Tibial nerve (tissue), 4 donors: Measurements from ENCODE around the gene MAPRE2. TPM values are rescaled to one million over a fixed set of nuclear protein-coding genes. Genes with fewer than 3 reads are reported as not detected.

Experiments
- DNase-seq, 2 donors: peaks; one replicate each; pipeline ENCODE4 v3.0.0-alpha.2; 2019; ENCODE audit warnings: low spot score in 2 of 2
- H3K27ac ChIP-seq, 4 donors: fragments of 200-600 bp; sonication (generic) in 3 of 4; one replicate each; pipeline ENCODE4 v1.5.1; 2017 to 2019; ENCODE audit warnings: mild to moderate bottlenecking in 1 of 4
- H3K27me3 ChIP-seq, 2 donors: fragments of 200-600 bp; sonication (generic) in 1 of 2; one replicate each; pipeline versions ENCODE4 v1.5.1 to v1.6.0; 2017 to 2019
- H3K36me3 ChIP-seq, 3 donors: fragments of 200-600 bp; sonication (generic); one replicate each; pipeline ENCODE4 v1.5.1; 2018 to 2019
- H3K4me1 ChIP-seq, 4 donors: fragments of 200-600 bp; sonication (generic) in 3 of 4; one replicate each; pipeline ENCODE4 v1.5.1; 2017 to 2019
- H3K4me3 ChIP-seq, 4 donors: fragments of 200-600 bp; sonication (generic) in 3 of 4; one replicate each; pipeline ENCODE4 v1.5.1; 2017 to 2019; ENCODE audit warnings: mild to moderate bottlenecking in 1 of 4, moderate library complexity in 1 of 4
- H3K9me3 ChIP-seq, 4 donors: fragments of 200-600 bp; sonication (generic) in 3 of 4; one replicate each; pipeline ENCODE4 v1.5.1; 2017 to 2019
- EP300 ChIP-seq, 2 donors: sonication (generic); formaldehyde crosslinking; IDR thresholded peaks; one replicate each; pipeline ENCODE4 v1.6.1; 2017; ENCODE audit warnings: antibody characterized with exemption in 2 of 2, mild to moderate bottlenecking in 1 of 2
- POLR2A ChIP-seq, 2 donors: fragments of 450-650 bp; IDR thresholded peaks; one replicate each; pipeline ENCODE4 v1.6.1; 2017; ENCODE audit warnings: antibody characterized with exemption in 2 of 2, mild to moderate bottlenecking in 2 of 2, moderate library complexity in 2 of 2
- WGBS, 2 donors: methylation state at CpG; one replicate each; pipeline ENCODE4 v1.1.5; 2018; 5-methylcytosine and 5-hydroxymethylcytosine counted together
- total RNA-seq, 4 donors: library from RNA; depleted of rRNA; stranded (reverse); fragments of >200 nt; gene quantifications; one replicate each; pipeline ENCODE4 v1.1.0, GENCODE V29; 2016
- TF ChIP-seq, protein P1 (sequence below), 5 experiments: fragments of 200-600 bp in 3 of 5; fragments of 450-650 bp in 2 of 5; sonication (generic) in 3 of 5; IDR thresholded peaks; one replicate each; pipeline ENCODE4 v1.5.1; 2016 to 2019; ENCODE audit warnings: antibody characterized with exemption in 5 of 5, mild to moderate bottlenecking in 3 of 5, moderate library complexity in 2 of 5

MAPRE2 gene
- total RNA-seq, 4 donors from 2014 or later = 18.9 to 33.3 (median 29.4) TPM

- Histone ChIP-seq H3K9me3 (no peaks in the 10 kb centered on the region), H3K27me3 (no peaks in the 10 kb centered on the region), H3K4me1 (peaks cover 0 to 28% (median 4%) of the 10 kb centered on the region in 4 donors), H3K36me3 (no peaks in the 10 kb centered on the region), H3K4me3 (no peak overlapping the region), H3K27ac (peak overlapping the region in 2 of 4 donors; percentile 7 to 88)
- TF ChIP-seq EP300 (IDR thresholded peaks at IDR 0.05) = no peak
- TF ChIP-seq, protein P1, sequence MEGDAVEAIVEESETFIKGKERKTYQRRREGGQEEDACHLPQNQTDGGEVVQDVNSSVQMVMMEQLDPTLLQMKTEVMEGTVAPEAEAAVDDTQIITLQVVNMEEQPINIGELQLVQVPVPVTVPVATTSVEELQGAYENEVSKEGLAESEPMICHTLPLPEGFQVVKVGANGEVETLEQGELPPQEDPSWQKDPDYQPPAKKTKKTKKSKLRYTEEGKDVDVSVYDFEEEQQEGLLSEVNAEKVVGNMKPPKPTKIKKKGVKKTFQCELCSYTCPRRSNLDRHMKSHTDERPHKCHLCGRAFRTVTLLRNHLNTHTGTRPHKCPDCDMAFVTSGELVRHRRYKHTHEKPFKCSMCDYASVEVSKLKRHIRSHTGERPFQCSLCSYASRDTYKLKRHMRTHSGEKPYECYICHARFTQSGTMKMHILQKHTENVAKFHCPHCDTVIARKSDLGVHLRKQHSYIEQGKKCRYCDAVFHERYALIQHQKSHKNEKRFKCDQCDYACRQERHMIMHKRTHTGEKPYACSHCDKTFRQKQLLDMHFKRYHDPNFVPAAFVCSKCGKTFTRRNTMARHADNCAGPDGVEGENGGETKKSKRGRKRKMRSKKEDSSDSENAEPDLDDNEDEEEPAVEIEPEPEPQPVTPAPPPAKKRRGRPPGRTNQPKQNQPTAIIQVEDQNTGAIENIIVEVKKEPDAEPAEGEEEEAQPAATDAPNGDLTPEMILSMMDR (IDR thresholded peaks at IDR 0.05) = no peak
- WGBS, 2 donors = 62 to 73% methylated on average over 2 of the region's 2 CpGs
- no peak for DNase-seq
These were observed 120.3 kb downstream of the MAPRE2 start for GRCh38 chr18:35161485-35161884.

- H3K9me3 ChIP-seq = no peaks in the 10 kb centered on the region
- no peaks in the 10 kb centered on the region for H3K36me3 ChIP-seq
- H3K27me3 ChIP-seq = no peaks in the 10 kb centered on the region
- peak overlapping the region in 3 of 4 donors; percentile 60 to 88 (median 84) for H3K27ac ChIP-seq
- no peak for TF ChIP-seq EP300 (IDR thresholded peaks at IDR 0.05)
- no peak for TF ChIP-seq POLR2A (IDR thresholded peaks at IDR 0.05)
- TF ChIP-seq, protein P1 (IDR thresholded peaks at IDR 0.05) = no peak
- WGBS, 2 donors = 67 to 70% methylated on average over 3 of the region's 3 CpGs
- peaks cover 0 to 28% (median 4%) of the 10 kb centered on the region in 4 donors for H3K4me1 ChIP-seq
- DNase-seq = no peak
- H3K4me3 ChIP-seq = no peak overlapping the region
These were observed 120.7 kb downstream of the MAPRE2 start for GRCh38 chr18:35161934-35162333.

- H3K36me3 ChIP-seq = no peaks in the 10 kb centered on the region
- H3K4me3 ChIP-seq = no peak overlapping the region
- peak overlapping the region in 3 of 4 donors; percentile 60 to 88 (median 84) for H3K27ac ChIP-seq
- no peaks in the 10 kb centered on the region for H3K9me3 ChIP-seq
- peaks cover 0 to 28% (median 4%) of the 10 kb centered on the region in 4 donors for H3K4me1 ChIP-seq
- DNase-seq = no peak
- H3K27me3 ChIP-seq = no peaks in the 10 kb centered on the region
- TF ChIP-seq, protein P1 (IDR thresholded peaks at IDR 0.05) = no peak
- no peak for TF ChIP-seq POLR2A (IDR thresholded peaks at IDR 0.05)
- TF ChIP-seq EP300 (IDR thresholded peaks at IDR 0.05) = no peak
These were observed 121.9 kb downstream of the MAPRE2 start for GRCh38 chr18:35163014-35163539.

- no peak overlapping the region for H3K4me3 ChIP-seq
- no peaks in the 10 kb centered on the region for H3K9me3 ChIP-seq
- 62 to 65% methylated on average over 5 of the region's 5 CpGs for WGBS, 2 donors
- peaks cover 0 to 28% (median 4%) of the 10 kb centered on the region in 4 donors for H3K4me1 ChIP-seq
- H3K36me3 ChIP-seq = no peaks in the 10 kb centered on the region
- H3K27ac ChIP-seq = peak overlapping the region in 3 of 4 donors; percentile 31 to 88 (median 84)
- DNase-seq = no peak
- no peaks in the 10 kb centered on the region for H3K27me3 ChIP-seq
- TF ChIP-seq EP300 (IDR thresholded peaks at IDR 0.05) (no peak), POLR2A (IDR thresholded peaks at IDR 0.05) (no peak)
- TF ChIP-seq, protein P1 (IDR thresholded peaks at IDR 0.05) = no peak
These were observed 122.5 kb downstream of the MAPRE2 start for GRCh38 chr18:35163721-35164120.

- no peaks in the 10 kb centered on the region for H3K36me3 ChIP-seq
- DNase-seq = no peak
- H3K9me3 ChIP-seq = no peaks in the 10 kb centered on the region
- no peak overlapping the region for H3K4me3 ChIP-seq
- H3K27ac ChIP-seq = peak overlapping the region in 3 of 4 donors; percentile 31 to 88 (median 84)
- H3K4me1 ChIP-seq = peaks cover 0 to 28% (median 4%) of the 10 kb centered on the region in 4 donors
- WGBS, 2 donors = 59 to 60% methylated on average over 6 of the region's 6 CpGs
- no peak for TF ChIP-seq POLR2A (IDR thresholded peaks at IDR 0.05)
- TF ChIP-seq EP300 (IDR thresholded peaks at IDR 0.05) = no peak
- TF ChIP-seq, protein P1 (IDR thresholded peaks at IDR 0.05) = no peak
- no peaks in the 10 kb centered on the region for H3K27me3 ChIP-seq
These were observed 122.9 kb downstream of the MAPRE2 start for GRCh38 chr18:35164133-35164532.
